Natural killer cell (primary cell): ENCODE results near the gene C12orf56. TPM values are rescaled to one million over a fixed set of nuclear protein-coding genes. Genes with fewer than 3 reads are reported as not detected.
"Not testable (repeated sequence)": the region's sequence is repeated elsewhere in the genome, so short reads cannot be mapped to it uniquely, and the experiment has no call there.

ENCODE experiments used
- ATAC-seq, 3 donors: fragments of 150-1000 bp in 2 of 3; fragments of 200-7000 bp in 1 of 3; cut with Tn5 transposase; 1 replicate in 1 of 3; 2 replicates in 2 of 3; pipeline ENCODE4 v1.10.0; 2021; ENCODE audit warnings: mild to moderate bottlenecking in 2 of 3, moderate library complexity in 2 of 3
- DNase-seq, 2 donors: peaks; one replicate each; pipeline versions ENCODE4 v3.0.0 to v3.0.0-alpha.2; 2013 to 2021; ENCODE audit warnings: mixed read lengths in 1 of 2
- H3K27ac ChIP-seq: one replicate; pipeline ENCODE4 v1.5.1; 2013; ENCODE audit warnings: mild to moderate bottlenecking, low read length
- H3K27me3 ChIP-seq: one replicate; pipeline ENCODE4 v1.6.1; 2013; ENCODE audit warnings: low read length; ENCODE audit not compliant: control insufficient read depth, insufficient read depth
- H3K36me3 ChIP-seq: one replicate; pipeline ENCODE4 v1.6.1; 2013; ENCODE audit warnings: low read length; ENCODE audit not compliant: control insufficient read depth, insufficient read depth
- H3K4me1 ChIP-seq: one replicate; pipeline ENCODE4 v1.6.1; 2013; ENCODE audit warnings: low read length; ENCODE audit not compliant: control insufficient read depth, insufficient read depth
- H3K4me3 ChIP-seq: one replicate; pipeline ENCODE4 v1.5.1; 2013; ENCODE audit warnings: low read length
- H3K9me3 ChIP-seq: one replicate; pipeline ENCODE4 v1.6.1; 2013; ENCODE audit warnings: low read length; ENCODE audit not compliant: control insufficient read depth, insufficient read depth
- H3K27ac Mint-ChIP-seq, 2 donors: one replicate each; pipeline ENCODE4 v1.8.0; 2022; ENCODE audit warnings: mild to moderate bottlenecking in 2 of 2, mixed read lengths in 2 of 2, moderate library complexity in 1 of 2
- H3K27me3 Mint-ChIP-seq, 2 donors: one replicate each; pipeline ENCODE4 v1.8.0; 2022; ENCODE audit warnings: low read depth in 2 of 2, mixed read lengths in 2 of 2
- H3K36me3 Mint-ChIP-seq: one replicate; pipeline ENCODE4 v1.8.0; 2022; ENCODE audit warnings: mixed read lengths
- H3K4me1 Mint-ChIP-seq, 2 donors: one replicate each; pipeline ENCODE4 v1.8.0; 2022; ENCODE audit warnings: mixed read lengths in 2 of 2
- H3K4me3 Mint-ChIP-seq: one replicate; pipeline ENCODE4 v1.8.0; 2022; ENCODE audit warnings: mild to moderate bottlenecking, moderate library complexity, mixed read lengths
- H3K9me3 Mint-ChIP-seq, 2 donors: one replicate each; pipeline ENCODE4 v1.8.0; 2022; ENCODE audit warnings: mixed read lengths in 2 of 2
- WGBS: methylation state at CpG from one replicate; pipeline ENCODE4 v1.1.7; 2013; ENCODE audit warnings: missing lambda C conversion rate; ENCODE audit not compliant: insufficient coverage; 5-methylcytosine and 5-hydroxymethylcytosine counted together
- intact Hi-C: fragments of 100-400 bp; cut with micrococcal nuclease; formaldehyde crosslinking; loops from one replicate; pipeline ENCODE4 v1.14.2; 2022
- total RNA-seq, 4 donors: library from RNA; stranded (reverse); fragments of 120-200 nt in 1 of 4; gene quantifications; one replicate each; pipeline versions ENCODE4 v1.2.3 to v1.2.4, GENCODE V29; 2013 to 2022
- TF ChIP-seq, protein P1 (sequence below): fragments of 200-600 bp; IDR thresholded peaks from one replicate; pipeline ENCODE4 v1.8.0; 2022; ENCODE audit warnings: antibody characterized with exemption

C12orf56 gene
- total RNA-seq, 3 donors from 2014 or later (not counting 1 experiment from before 2014, with no cell fraction given) = not detected

- intact Hi-C loops = no loop called here
- peaks cover 2 to 9% of the 10 kb centered on the region in 2 donors for H3K27me3 Mint-ChIP-seq
Measured at GRCh38 chr12:64296301-64296700, 94.3 kb downstream of the C12orf56 start.

GRCh38 chr12:64293654-64294364 is 96.7 kb downstream of the C12orf56 start:
- Mint-ChIP-seq H3K4me3 (no peak overlapping the region), H3K27me3 (no peaks in the 10 kb centered on the region), H3K27ac (no peak overlapping the region), H3K9me3 (no peaks in the 10 kb centered on the region), H3K36me3 (no peaks in the 10 kb centered on the region), H3K4me1 (no peaks in the 10 kb centered on the region)
- Histone ChIP-seq H3K36me3 (no peaks in the 10 kb centered on the region), H3K9me3 (no peaks in the 10 kb centered on the region), H3K4me3 (no peak overlapping the region), H3K27me3 (no peaks in the 10 kb centered on the region), H3K4me1 (no peaks in the 10 kb centered on the region), H3K27ac (no peak overlapping the region)
- no peak for ATAC-seq
- no peak for DNase-seq
- intact Hi-C loops = no loop called here
- TF ChIP-seq, protein P1, sequence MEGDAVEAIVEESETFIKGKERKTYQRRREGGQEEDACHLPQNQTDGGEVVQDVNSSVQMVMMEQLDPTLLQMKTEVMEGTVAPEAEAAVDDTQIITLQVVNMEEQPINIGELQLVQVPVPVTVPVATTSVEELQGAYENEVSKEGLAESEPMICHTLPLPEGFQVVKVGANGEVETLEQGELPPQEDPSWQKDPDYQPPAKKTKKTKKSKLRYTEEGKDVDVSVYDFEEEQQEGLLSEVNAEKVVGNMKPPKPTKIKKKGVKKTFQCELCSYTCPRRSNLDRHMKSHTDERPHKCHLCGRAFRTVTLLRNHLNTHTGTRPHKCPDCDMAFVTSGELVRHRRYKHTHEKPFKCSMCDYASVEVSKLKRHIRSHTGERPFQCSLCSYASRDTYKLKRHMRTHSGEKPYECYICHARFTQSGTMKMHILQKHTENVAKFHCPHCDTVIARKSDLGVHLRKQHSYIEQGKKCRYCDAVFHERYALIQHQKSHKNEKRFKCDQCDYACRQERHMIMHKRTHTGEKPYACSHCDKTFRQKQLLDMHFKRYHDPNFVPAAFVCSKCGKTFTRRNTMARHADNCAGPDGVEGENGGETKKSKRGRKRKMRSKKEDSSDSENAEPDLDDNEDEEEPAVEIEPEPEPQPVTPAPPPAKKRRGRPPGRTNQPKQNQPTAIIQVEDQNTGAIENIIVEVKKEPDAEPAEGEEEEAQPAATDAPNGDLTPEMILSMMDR = no peak
- 100% methylated on average over 1 of the region's 4 CpGs for WGBS

More at GRCh38 chr12:64296301-64296700, 94.3 kb downstream of the C12orf56 start:
- TF ChIP-seq, protein P1 = no peak
- no peak overlapping the region for H3K4me3 Mint-ChIP-seq
- no peaks in the 10 kb centered on the region for H3K4me1 Mint-ChIP-seq
- no peaks in the 10 kb centered on the region for H3K9me3 ChIP-seq
- no peak overlapping the region for H3K27ac ChIP-seq
- no peak overlapping the region for H3K27ac Mint-ChIP-seq
- no peaks in the 10 kb centered on the region for H3K4me1 ChIP-seq
- no peaks in the 10 kb centered on the region for H3K9me3 Mint-ChIP-seq
- no peaks in the 10 kb centered on the region for H3K36me3 Mint-ChIP-seq
- H3K36me3 ChIP-seq = no peaks in the 10 kb centered on the region
- H3K27me3 ChIP-seq = no peaks in the 10 kb centered on the region
- ATAC-seq = no peak
- DNase-seq = no peak
- no peak overlapping the region for H3K4me3 ChIP-seq

- H3K4me1 ChIP-seq, ATAC-seq, H3K27me3 Mint-ChIP-seq, H3K9me3 ChIP-seq, H3K4me3 ChIP-seq, H3K27ac ChIP-seq, DNase-seq, H3K9me3 Mint-ChIP-seq, H3K27ac Mint-ChIP-seq, H3K27me3 ChIP-seq, H3K4me1 Mint-ChIP-seq, H3K36me3 ChIP-seq, H3K4me3 Mint-ChIP-seq, H3K36me3 Mint-ChIP-seq, intact Hi-C loops: not testable (repeated sequence)
- 96% methylated on average over 4 of the region's 15 CpGs for WGBS
Measured at GRCh38 chr12:64293174-64293573, 97.4 kb downstream of the C12orf56 start.

GRCh38 chr12:64286521-64286920 is 104.0 kb downstream of the C12orf56 start:
- no peaks in the 10 kb centered on the region for H3K9me3 ChIP-seq
- H3K36me3 ChIP-seq = no peaks in the 10 kb centered on the region
- Mint-ChIP-seq H3K4me1 (no peaks in the 10 kb centered on the region), H3K27ac (no peak overlapping the region), H3K4me3 (no peak overlapping the region), H3K27me3 (peaks cover 0 to 3% of the 10 kb centered on the region in 2 donors), H3K36me3 (no peaks in the 10 kb centered on the region), H3K9me3 (no peaks in the 10 kb centered on the region)
- intact Hi-C loops = no loop called here
- TF ChIP-seq, protein P1 = no peak
- no peak overlapping the region for H3K27ac ChIP-seq
- 96% methylated on average over 4 of the region's 4 CpGs for WGBS
- DNase-seq (no peak), ATAC-seq (no peak)
- H3K4me3 ChIP-seq = no peak overlapping the region
- H3K27me3 ChIP-seq = no peaks in the 10 kb centered on the region
- no peaks in the 10 kb centered on the region for H3K4me1 ChIP-seq
